ENCODE results near the gene ESYT3. TPM values are rescaled to one million over a fixed set of nuclear protein-coding genes. Genes with fewer than 3 reads are reported as not detected.
A peak's percentile ranks its signal among the peaks of the same experiment; 100 is the strongest.

The ESYT3 gene
- total and polyA plus RNA-seq, 9 of the 15 experiments (the other 6 are each of a cell fraction or from before 2014, with no cell fraction given), result not detected

GRCh38 chr3:138442433-138442832 is 8.0 kb downstream of the ESYT3 start:
- WGBS (ENCODE audit: insufficient coverage, low coverage, missing lambda C conversion rate), result 0% methylated on average over 5 of the region's 5 CpGs
- Histone ChIP-seq H4K20me1 (replicated peaks; ENCODE audit: control insufficient read depth, insufficient read depth, low read length) (no peaks in the 10 kb centered on the region; the same call in 1 of the 2 replicates), H3K4me1 (replicated peaks in 1 of 2; ENCODE audit: control insufficient read depth in 2 of 2, insufficient read depth in 2 of 2, low read length in 2 of 2) (peaks cover 0 to 10% of the 10 kb centered on the region in 2 experiments; a peak in 4 of 5 replicates), H3K27ac (ENCODE audit: extremely low read depth, low read depth, low read length) (no peak overlapping the region), H3K4me3 (no peak overlapping the region), H3K9ac (ENCODE audit: insufficient read depth in 1 of 2, low read depth in 2 of 2, low read length in 2 of 2) (no peak overlapping the region), H3K9me3 (replicated peaks; ENCODE audit: control insufficient read depth, insufficient read depth, low read depth, low read length) (no peaks in the 10 kb centered on the region), H3K36me3 (ENCODE audit: control insufficient read depth, insufficient read depth, low read length) (no peaks in the 10 kb centered on the region), H3K79me2 (ENCODE audit: control insufficient read depth, insufficient read depth, low read length) (no peaks in the 10 kb centered on the region), H3K9me1 (ENCODE audit: control insufficient read depth, insufficient read depth, low read length) (no peaks in the 10 kb centered on the region), H2AFZ (ENCODE audit: low read depth, low read length) (no peak overlapping the region), H3K4me2 (ENCODE audit: insufficient read depth, low read length) (no peak overlapping the region), H3K27me3 (ENCODE audit: control insufficient read depth in 2 of 2, insufficient read depth in 2 of 2, low read length in 2 of 2) (peaks cover 0 to 29% of the 10 kb centered on the region in 2 experiments; a peak in 2 of 5 replicates)
- FAIRE-seq (peak; percentile 91), ATAC-seq (peak; percentile 98), DNase-seq (ENCODE audit: extremely low read depth in 1 of 4, low spot score in 3 of 4) (peak; percentile 79 to 83 (median 82))
- BruUV-seq (replicated peaks), result no TSS peak
- ChIA-PET POLR2A (interaction anchor here (0.5 to 0.7 kb wide), 4 partner anchors 134 to 513 kb away, joined by 3 read pairs; no protein-coding TSS in a partner anchor), CTCF (ENCODE audit: low intra/inter-chr PET ratio) (no interaction called here)
- intact Hi-C loops (cut with micrococcal nuclease) (no loop called here), in situ Hi-C loops (cut with MboI) (no loop called here)
- TF ChIP-seq FOSL1 (tag; conservative IDR thresholded peaks at IDR 0.05) (peak; percentile 78), YBX1 (IDR thresholded peaks at IDR 0.05) (no peak), KDM1A (IDR thresholded peaks at IDR 0.05) (peak; percentile 75 to 80), TCF3 (CRISPR knock-in tag; IDR thresholded peaks at IDR 0.05) (peak; percentile 77), BHLHE40 (IDR thresholded peaks at IDR 0.05; ENCODE audit: low read length) (0 out of 2 replicates have a peak, but pooled peaks have one; percentile 14), CBFA2T2 (conservative IDR thresholded peaks at IDR 0.05) (peak; percentile 79), MYC (IDR thresholded peaks at IDR 0.05; ENCODE audit: low read depth, low read length) (peak; percentile 34; the same call in 1 of the 2 replicates), MYC (CRISPR knock-in tag; IDR thresholded peaks at IDR 0.05; ENCODE audit: borderline replicate concordance, low read depth) (no peak), KAT2B (IDR thresholded peaks at IDR 0.05; ENCODE audit: low read depth, low read length) (no peak), ATF4 (CRISPR knock-in tag; IDR thresholded peaks at IDR 0.05) (no peak), GATA2 (CRISPR knock-in tag; IDR thresholded peaks at IDR 0.05) (peak; percentile 66), ZNF707 (CRISPR knock-in tag; conservative IDR thresholded peaks at IDR 0.05) (no peak), SMARCE1 (IDR thresholded peaks at IDR 0.05) (0 out of 2 replicates have a peak, but pooled peaks have one; percentile 39), EP300 (IDR thresholded peaks at IDR 0.05; ENCODE audit: low read length) (peak; percentile 10; the same call in 1 of the 2 replicates), ATF3 (IDR thresholded peaks at IDR 0.05) (peak; percentile 75), ATF3 (CRISPR knock-in tag; conservative IDR thresholded peaks at IDR 0.05) (no peak), MEIS2 (IDR thresholded peaks at IDR 0.05; ENCODE audit: partially characterized antibody) (peak; percentile 89), JUN (IDR thresholded peaks at IDR 0.05; ENCODE audit: borderline replicate concordance, low read depth, low read length) (peak; percentile 73), JUN (CRISPR knock-in tag; IDR thresholded peaks at IDR 0.05; ENCODE audit: borderline replicate concordance) (no peak), PKNOX1 (IDR thresholded peaks at IDR 0.05) (peak; percentile 92), ZNF217 (CRISPR knock-in tag; IDR thresholded peaks at IDR 0.05) (no peak)

Data from K562 (cell line).